ENCODE measurements around the gene DNAJC18.
"Not testable (repeated sequence)": the region's sequence is repeated elsewhere in the genome, so short reads cannot be mapped to it uniquely, and the experiment has no call there.

The DNAJC18 gene

GRCh38 chr5:139413153-139413552 lies 26.2 kb downstream of the DNAJC18 start:
- in situ Hi-C loops (cut with HindIII; ENCODE audit: low pct_ligation_motif_present, low sequenced_read_pairs), result loop anchor here (10.0 to 25.0 kb wide), 2 partner anchors 102 to 349 kb away; no protein-coding TSS in a partner anchor
- DNase-seq, result no peak
- no peak overlapping the region for H3K4me3 ChIP-seq (ENCODE audit: low read depth, low read length)
- no peak overlapping the region for H3K27ac ChIP-seq
- TF ChIP-seq, protein P1, sequence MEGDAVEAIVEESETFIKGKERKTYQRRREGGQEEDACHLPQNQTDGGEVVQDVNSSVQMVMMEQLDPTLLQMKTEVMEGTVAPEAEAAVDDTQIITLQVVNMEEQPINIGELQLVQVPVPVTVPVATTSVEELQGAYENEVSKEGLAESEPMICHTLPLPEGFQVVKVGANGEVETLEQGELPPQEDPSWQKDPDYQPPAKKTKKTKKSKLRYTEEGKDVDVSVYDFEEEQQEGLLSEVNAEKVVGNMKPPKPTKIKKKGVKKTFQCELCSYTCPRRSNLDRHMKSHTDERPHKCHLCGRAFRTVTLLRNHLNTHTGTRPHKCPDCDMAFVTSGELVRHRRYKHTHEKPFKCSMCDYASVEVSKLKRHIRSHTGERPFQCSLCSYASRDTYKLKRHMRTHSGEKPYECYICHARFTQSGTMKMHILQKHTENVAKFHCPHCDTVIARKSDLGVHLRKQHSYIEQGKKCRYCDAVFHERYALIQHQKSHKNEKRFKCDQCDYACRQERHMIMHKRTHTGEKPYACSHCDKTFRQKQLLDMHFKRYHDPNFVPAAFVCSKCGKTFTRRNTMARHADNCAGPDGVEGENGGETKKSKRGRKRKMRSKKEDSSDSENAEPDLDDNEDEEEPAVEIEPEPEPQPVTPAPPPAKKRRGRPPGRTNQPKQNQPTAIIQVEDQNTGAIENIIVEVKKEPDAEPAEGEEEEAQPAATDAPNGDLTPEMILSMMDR (IDR thresholded peaks at IDR 0.05; ENCODE audit: low read depth, low read length, missing control alignments), result no peak
- no peaks in the 10 kb centered on the region for H3K36me3 ChIP-seq (replicated peaks)
- no peaks in the 10 kb centered on the region for H3K27me3 ChIP-seq (replicated peaks)

- Histone ChIP-seq H3K27ac (no peak overlapping the region), H3K27me3 (replicated peaks) (no peaks in the 10 kb centered on the region), H3K36me3 (replicated peaks) (no peaks in the 10 kb centered on the region), H3K4me3 (ENCODE audit: low read depth, low read length) (no peak overlapping the region)
- in situ Hi-C loops (cut with HindIII; ENCODE audit: low pct_ligation_motif_present, low sequenced_read_pairs), result loop anchor here (10.0 to 25.0 kb wide), 2 partner anchors 104 to 351 kb away; no protein-coding TSS in a partner anchor
- DNase-seq, result no peak
- TF ChIP-seq, protein P1 (IDR thresholded peaks at IDR 0.05; ENCODE audit: low read depth, low read length, missing control alignments), result no peak
Measured at GRCh38 chr5:139410993-139411828, 28.1 kb downstream of the DNAJC18 start.

GRCh38 chr5:139410121-139410992 lies 29.0 kb downstream of the DNAJC18 start:
- TF ChIP-seq, protein P1 (IDR thresholded peaks at IDR 0.05; ENCODE audit: low read depth, low read length, missing control alignments), result no peak
- in situ Hi-C loops (cut with HindIII; ENCODE audit: low pct_ligation_motif_present, low sequenced_read_pairs), result loop anchor here (10.0 to 25.0 kb wide), 2 partner anchors 104 to 352 kb away; no protein-coding TSS in a partner anchor

GRCh38 chr5:139409116-139409515 lies 30.2 kb downstream of the DNAJC18 start:
- H3K27me3 ChIP-seq (replicated peaks); H3K4me3 ChIP-seq (ENCODE audit: low read depth, low read length); DNase-seq; H3K36me3 ChIP-seq (replicated peaks); H3K27ac ChIP-seq: not testable (repeated sequence)
- in situ Hi-C loops (cut with HindIII; ENCODE audit: low pct_ligation_motif_present, low sequenced_read_pairs), result loop anchor here (25.0 kb wide), 1 partner anchor 353 kb away; no protein-coding TSS in a partner anchor

More at GRCh38 chr5:139410121-139410992, 29.0 kb downstream of the DNAJC18 start:
- H3K36me3 ChIP-seq (replicated peaks), result no peaks in the 10 kb centered on the region
- H3K4me3 ChIP-seq (ENCODE audit: low read depth, low read length), result no peak overlapping the region
- no peak overlapping the region for H3K27ac ChIP-seq
- no peaks in the 10 kb centered on the region for H3K27me3 ChIP-seq (replicated peaks)
- no peak for DNase-seq

DNA sequence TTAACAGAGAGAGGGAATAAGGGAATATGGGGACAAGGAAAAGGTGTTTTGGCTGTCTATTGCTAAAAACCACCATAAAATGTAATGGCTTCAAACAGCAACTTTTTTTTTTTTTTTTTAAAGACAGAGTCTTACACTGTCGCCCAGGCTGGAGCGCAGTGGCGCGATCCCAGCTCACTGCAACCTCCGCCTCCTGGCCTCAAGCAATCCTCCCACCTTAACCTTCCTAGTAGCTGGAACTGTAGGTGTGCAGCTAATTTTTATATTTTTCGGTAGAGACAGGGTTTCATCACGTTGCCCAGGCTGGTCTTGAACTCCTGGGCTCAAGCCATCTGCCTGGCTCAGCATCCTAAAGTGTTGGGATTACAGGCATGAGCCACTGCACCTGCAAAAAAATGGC lies 31.1 kb downstream of the DNAJC18 start:
- H3K27ac ChIP-seq, result no peak overlapping the region
- TF ChIP-seq, protein P1 (IDR thresholded peaks at IDR 0.05; ENCODE audit: low read depth, low read length, missing control alignments), result no peak
- in situ Hi-C loops (cut with HindIII; ENCODE audit: low pct_ligation_motif_present, low sequenced_read_pairs), result loop anchor here (25.0 kb wide), 1 partner anchor 354 kb away; no protein-coding TSS in a partner anchor
- no peaks in the 10 kb centered on the region for H3K27me3 ChIP-seq (replicated peaks)
- no peak overlapping the region for H3K4me3 ChIP-seq (ENCODE audit: low read depth, low read length)
- no peak for DNase-seq
- H3K36me3 ChIP-seq (replicated peaks), result no peaks in the 10 kb centered on the region

- DNase-seq, result no peak
- TF ChIP-seq, protein P1 (IDR thresholded peaks at IDR 0.05; ENCODE audit: low read depth, low read length, missing control alignments), result no peak
- H3K27ac ChIP-seq, result no peak overlapping the region
- in situ Hi-C loops (cut with HindIII; ENCODE audit: low pct_ligation_motif_present, low sequenced_read_pairs), result loop anchor here (25.0 kb wide), 1 partner anchor 355 kb away; no protein-coding TSS in a partner anchor
- no peaks in the 10 kb centered on the region for H3K27me3 ChIP-seq (replicated peaks)
- H3K36me3 ChIP-seq (replicated peaks), result no peaks in the 10 kb centered on the region
- H3K4me3 ChIP-seq (ENCODE audit: low read depth, low read length), result no peak overlapping the region
Measured at GRCh38 chr5:139407517-139407916, 31.8 kb downstream of the DNAJC18 start.
